Dendritic cell treated with granulocyte-macrophage colony-stimulating factor and Interleukin-4, amounts not matched to agents 40 ng/mL and 50 ng/mL, for 4 days (primary cell): ENCODE results near the gene WFIKKN1.
A peak's percentile ranks its signal among the peaks of the same experiment; 100 is the strongest.

Experiments used
- H3K27ac Mint-ChIP-seq: one replicate; pipeline ENCODE4 v1.8.0; 2022; ENCODE audit warnings: mild to moderate bottlenecking, mixed read lengths
- H3K27me3 Mint-ChIP-seq: one replicate; pipeline ENCODE4 v1.8.0; 2022; ENCODE audit warnings: mild to moderate bottlenecking, mixed read lengths
- H3K36me3 Mint-ChIP-seq: one replicate; pipeline ENCODE4 v1.8.0; 2022; ENCODE audit warnings: low read depth, mixed read lengths
- H3K4me1 Mint-ChIP-seq: one replicate; pipeline ENCODE4 v1.8.0; 2022; ENCODE audit warnings: low read depth, mixed read lengths
- H3K4me3 Mint-ChIP-seq: one replicate; pipeline ENCODE4 v1.8.0; 2022; ENCODE audit warnings: mild to moderate bottlenecking, moderate library complexity, mixed read lengths
- H3K9me3 Mint-ChIP-seq: one replicate; pipeline ENCODE4 v1.8.0; 2022; ENCODE audit warnings: mixed read lengths
- intact Hi-C: fragments of 100-400 bp; cut with micrococcal nuclease; formaldehyde crosslinking; loops from one replicate; pipeline ENCODE4 v1.15.0; 2022

The WFIKKN1 gene

DNA sequence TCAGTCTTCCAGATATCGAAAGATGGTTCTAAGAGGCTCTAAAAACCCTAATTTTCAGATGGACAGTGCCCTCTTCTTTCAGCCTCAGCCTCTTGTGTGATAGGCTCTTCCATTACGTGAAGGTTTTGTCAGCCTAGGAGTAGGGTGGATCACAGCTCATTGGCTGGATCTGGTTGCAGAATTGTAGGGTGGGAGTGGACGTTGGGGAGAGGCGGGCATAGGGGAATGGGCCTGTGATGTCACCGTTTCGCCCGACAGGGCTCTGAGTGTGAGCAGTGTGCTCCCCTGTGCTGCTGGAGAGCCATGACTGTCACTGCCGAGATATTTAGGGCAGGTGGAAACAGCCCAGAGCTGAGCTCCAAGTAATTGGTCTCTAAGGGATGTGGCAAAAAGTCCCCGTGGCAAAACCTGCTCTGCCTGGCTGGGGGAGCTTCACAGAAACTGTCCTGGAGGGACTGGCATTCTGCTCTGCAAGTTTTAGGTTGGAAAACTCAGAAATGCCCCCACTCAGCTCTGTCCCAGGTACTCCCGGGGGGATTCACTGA lies 6.2 kb upstream of the WFIKKN1 start:
- no peak overlapping the region for H3K27ac Mint-ChIP-seq
- intact Hi-C loops, result no loop called here
- H3K27me3 Mint-ChIP-seq, result no peaks in the 10 kb centered on the region
- H3K4me3 Mint-ChIP-seq, result no peak overlapping the region
- H3K9me3 Mint-ChIP-seq, result no peaks in the 10 kb centered on the region
- H3K36me3 Mint-ChIP-seq, result peaks cover 66% of the 10 kb centered on the region
- peaks cover 5% of the 10 kb centered on the region for H3K4me1 Mint-ChIP-seq

DNA sequence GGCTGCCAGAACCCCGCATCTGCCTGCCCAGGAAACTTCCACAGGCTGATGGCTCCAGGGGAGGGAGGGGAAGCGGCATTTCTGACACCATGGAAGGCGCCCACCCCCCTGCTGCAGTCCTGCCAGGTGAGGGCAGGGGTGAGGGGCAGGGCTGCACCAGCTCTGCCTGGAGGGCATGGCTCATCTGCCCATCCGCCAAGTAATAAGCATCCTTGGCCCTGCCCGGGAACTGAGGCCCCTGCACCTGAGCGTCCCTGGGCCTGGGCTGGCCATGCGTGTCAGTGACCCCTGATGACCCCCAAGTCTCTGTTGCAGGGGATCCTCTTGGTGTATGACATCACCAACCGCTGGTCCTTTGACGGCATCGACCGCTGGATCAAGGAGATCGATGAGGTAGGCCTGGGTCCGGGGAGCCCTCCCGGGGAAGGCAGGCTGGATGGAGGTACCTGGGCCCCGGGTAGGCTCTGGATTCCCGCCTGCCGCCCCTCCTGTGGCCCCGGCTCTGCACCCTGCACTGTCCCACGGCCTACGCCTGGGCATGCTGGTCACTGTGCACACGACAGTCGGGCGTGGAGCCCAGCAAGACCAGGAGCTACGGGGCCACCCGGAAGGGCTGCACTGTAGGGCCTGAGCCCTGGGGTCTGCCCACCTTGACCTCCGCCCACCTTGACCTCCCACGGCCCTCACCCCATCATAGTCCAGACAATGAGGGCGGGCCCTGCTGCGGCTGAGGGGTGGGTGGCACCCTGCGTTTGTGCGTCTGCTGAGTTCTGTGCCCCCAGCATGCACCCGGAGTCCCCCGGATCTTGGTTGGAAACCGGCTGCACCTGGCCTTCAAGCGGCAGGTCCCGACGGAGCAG lies 5.4 kb upstream of the WFIKKN1 start:
- Mint-ChIP-seq H3K9me3 (no peaks in the 10 kb centered on the region), H3K4me3 (no peak overlapping the region), H3K27ac (no peak overlapping the region), H3K4me1 (peaks cover 5% of the 10 kb centered on the region), H3K36me3 (peaks cover 61% of the 10 kb centered on the region), H3K27me3 (no peaks in the 10 kb centered on the region)
- intact Hi-C loops, result no loop called here

DNA sequence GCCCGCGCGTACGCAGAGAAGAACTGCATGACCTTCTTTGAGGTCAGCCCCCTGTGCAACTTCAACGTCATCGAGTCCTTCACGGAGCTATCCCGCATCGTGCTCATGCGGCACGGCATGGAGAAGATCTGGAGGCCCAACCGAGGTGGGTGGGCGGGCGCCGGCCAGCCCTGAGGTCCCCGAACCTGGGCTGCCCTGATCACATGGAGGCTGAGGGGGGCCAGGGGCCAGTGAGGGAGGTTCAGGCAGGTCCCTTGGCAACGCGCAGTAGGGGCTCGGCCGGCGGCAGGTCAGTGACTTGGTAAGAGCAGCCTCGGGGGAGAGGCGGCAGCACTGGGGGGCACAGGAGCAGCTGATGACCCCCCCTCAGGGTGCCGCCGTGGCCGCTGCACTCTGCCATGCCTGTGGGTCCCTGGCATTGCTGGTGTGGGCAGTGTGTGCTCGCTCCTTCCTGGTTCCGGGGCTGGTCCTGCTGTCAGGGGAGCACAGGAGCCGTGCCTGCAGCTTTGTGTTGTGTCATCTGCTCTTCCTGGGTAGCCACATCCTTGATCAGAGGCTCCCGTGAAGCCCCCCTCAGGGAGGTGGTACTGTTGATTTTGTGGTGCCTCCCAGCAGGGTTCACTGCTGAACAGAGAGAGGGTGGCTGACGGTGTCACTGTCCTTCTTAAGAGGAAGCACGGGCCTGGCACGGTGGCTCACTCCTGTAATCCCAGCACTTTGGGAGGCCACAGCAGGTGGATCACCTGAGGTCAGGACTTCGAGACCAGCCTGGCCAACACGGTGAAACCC lies 4.6 kb upstream of the WFIKKN1 start:
- intact Hi-C loops, result no loop called here
- Mint-ChIP-seq H3K4me1 (peaks cover 6% of the 10 kb centered on the region), H3K27me3 (peaks cover under 1% of the 10 kb centered on the region), H3K36me3 (peaks cover 54% of the 10 kb centered on the region), H3K4me3 (no peak overlapping the region), H3K9me3 (no peaks in the 10 kb centered on the region), H3K27ac (no peak overlapping the region)

DNA sequence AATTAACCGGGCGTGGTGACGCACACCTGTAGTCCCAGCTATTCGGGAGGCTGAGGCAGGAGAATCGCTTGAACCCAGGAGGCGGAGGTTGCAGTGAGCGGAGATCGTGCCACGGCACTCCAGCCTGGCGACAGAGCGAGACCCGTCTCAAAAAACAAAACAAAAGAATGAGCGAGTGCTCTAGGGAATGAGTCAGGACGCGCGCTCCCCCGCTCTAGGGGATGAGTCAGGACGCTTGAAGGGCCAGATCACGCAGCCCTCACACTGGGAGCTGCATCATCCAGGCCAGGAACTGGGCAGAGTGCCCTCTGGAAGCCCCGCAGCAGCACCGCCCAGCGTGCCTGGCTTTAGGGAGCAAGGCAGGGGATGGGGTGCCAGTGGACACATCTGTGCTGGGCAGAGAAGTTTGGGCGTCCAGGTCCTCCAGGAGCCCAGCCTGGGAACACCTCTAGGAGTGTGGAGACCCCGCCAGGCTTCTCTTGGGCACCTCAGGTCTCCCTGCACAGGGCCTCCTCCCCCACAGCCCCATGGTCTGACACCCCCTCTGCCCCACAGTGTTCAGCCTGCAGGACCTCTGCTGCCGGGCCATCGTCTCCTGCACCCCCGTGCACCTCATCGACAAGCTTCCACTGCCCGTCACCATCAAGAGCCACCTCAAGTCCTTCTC lies 3.9 kb upstream of the WFIKKN1 start:
- intact Hi-C loops, result no loop called here
- Mint-ChIP-seq H3K27me3 (peaks cover 8% of the 10 kb centered on the region), H3K4me1 (peaks cover 4% of the 10 kb centered on the region), H3K27ac (no peak overlapping the region), H3K9me3 (no peaks in the 10 kb centered on the region), H3K4me3 (no peak overlapping the region), H3K36me3 (peaks cover 48% of the 10 kb centered on the region)

DNA sequence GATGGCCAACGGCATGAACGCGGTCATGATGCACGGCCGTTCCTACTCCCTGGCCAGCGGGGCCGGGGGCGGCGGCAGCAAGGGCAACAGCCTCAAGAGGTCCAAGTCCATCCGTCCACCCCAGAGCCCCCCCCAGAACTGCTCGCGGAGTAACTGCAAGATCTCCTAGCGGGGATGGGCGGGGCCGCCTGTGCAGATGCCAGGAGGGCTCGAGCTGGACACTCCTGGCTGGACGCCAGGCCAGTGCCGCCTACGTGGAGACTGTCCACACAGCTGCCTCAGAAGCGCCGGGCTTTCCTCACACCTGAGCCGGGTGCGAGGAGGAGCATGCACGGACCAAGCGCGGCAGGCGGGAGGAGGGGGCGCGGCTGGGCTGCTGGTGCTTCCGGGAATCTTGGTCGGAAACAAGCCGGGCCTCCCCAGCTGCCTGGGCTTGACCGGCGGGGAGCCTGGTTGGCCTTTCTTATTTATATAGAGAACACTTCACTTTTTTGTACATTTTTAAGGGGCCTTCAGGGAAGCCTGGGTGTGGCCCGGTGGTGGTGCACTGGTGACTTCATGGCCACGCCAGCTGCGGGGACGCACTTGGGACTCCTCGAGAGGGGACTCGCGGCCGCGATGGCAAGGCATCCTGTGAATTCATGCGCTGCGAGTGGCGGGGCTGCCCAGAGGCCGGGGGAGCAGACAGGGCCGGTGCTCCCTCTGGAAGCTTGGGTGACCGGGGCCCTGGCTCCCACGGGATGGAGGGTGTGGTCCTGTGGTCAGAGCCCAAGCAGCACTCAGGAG lies 3.1 kb upstream of the WFIKKN1 start:
- H3K27ac Mint-ChIP-seq, result no peak overlapping the region
- H3K9me3 Mint-ChIP-seq, result no peaks in the 10 kb centered on the region
- intact Hi-C loops, result no loop called here
- peaks cover 8% of the 10 kb centered on the region for H3K27me3 Mint-ChIP-seq
- H3K36me3 Mint-ChIP-seq, result peaks cover 49% of the 10 kb centered on the region
- peaks cover 4% of the 10 kb centered on the region for H3K4me1 Mint-ChIP-seq
- no peak overlapping the region for H3K4me3 Mint-ChIP-seq

DNA sequence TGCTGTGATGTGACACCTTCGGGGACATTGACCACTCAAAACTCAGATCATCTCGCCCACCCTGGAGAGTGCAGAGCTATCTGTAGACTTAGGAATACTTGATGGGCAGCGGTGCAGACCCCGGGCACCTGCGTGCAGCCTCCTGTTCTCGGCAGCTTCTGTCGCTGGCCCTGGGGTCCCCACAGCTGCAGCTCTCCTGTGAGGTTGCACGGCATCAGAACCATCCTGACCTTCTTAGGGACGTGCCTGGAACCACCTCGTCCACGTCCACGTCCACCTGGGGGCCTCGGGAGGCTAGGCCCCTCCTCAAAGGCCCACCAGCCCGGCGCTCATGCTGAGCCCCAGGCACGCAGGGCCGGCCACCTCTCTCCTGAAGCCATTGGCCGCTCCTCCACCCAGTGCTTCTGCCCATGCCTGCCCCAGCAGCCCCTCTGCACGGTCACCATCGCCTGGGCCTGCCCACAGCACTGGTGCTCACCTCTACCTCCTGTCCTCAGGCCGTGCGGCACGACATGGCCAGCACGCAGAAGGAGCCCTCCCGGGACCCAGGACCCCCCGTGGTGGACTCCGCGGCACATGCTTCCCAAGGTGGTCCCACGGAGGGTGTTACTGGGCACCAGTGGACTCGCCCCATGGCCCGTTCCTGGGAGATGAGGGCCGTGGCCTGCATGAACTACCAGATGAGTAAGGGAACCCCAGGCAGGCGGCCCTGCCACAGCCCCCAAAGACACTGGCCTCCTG lies 2.3 kb upstream of the WFIKKN1 start:
- Mint-ChIP-seq H3K27ac (no peak overlapping the region), H3K9me3 (no peaks in the 10 kb centered on the region), H3K4me3 (no peak overlapping the region), H3K27me3 (peaks cover 8% of the 10 kb centered on the region), H3K4me1 (peaks cover 4% of the 10 kb centered on the region), H3K36me3 (peaks cover 57% of the 10 kb centered on the region)
- intact Hi-C loops, result no loop called here

DNA sequence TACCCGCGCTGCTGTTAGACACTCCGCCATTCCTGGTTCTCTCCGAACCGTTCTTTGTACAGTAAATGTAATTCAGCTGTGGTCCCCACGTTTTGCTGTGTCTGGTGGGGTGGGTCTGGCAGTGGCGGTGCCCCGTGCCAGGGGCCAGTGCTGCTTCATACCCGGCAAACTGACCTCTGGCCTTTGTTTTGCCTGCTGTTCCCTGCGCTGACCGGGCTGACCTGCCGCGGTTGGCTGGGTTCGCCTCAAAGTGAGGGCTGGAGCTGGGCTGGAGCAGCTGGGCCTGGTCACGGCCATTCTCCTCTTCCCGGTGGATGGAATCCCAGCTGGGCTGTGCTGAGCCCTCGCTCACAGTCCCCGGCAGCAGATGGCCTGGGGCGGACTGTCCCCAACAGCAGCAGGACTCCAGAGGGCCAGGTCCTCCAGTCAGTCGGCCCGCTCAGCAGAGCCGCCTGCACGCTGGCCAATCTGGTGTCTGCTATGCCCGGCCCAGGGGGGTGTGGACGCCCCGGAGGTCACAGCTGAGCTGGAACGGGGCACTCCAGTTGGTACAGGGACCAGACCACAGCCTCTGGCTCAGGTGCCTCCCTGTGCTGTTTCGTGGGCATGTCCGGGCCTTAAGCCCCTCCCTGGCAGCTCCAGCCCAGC lies 1.5 kb upstream of the WFIKKN1 start:
- no peak overlapping the region for H3K4me3 Mint-ChIP-seq
- intact Hi-C loops, result no loop called here
- H3K9me3 Mint-ChIP-seq, result no peaks in the 10 kb centered on the region
- peaks cover 6% of the 10 kb centered on the region for H3K4me1 Mint-ChIP-seq
- peaks cover 8% of the 10 kb centered on the region for H3K27me3 Mint-ChIP-seq
- peaks cover 66% of the 10 kb centered on the region for H3K36me3 Mint-ChIP-seq
- no peak overlapping the region for H3K27ac Mint-ChIP-seq

DNA sequence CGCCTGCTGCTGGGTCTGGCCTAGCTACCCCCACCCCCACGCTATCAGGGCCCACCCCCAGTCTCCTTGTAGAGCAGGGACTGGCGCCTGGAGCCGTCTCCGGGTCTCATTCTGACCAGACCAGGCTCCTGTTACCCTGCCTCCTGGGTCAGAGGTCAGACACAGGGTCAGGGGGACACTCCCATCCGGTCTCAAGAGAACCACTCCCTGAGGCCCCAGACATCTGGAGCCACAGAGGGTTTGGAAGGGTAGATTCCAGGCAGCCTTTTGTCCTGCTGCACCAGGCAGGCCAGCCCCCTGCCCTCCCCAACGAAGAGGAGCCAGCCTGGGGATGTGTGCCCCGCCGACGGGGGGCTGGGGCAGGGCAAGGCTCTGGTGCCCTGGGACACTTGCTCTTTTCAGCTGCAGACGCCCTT lies 944 bp upstream of the WFIKKN1 start:
- Mint-ChIP-seq H3K27me3 (peaks cover 8% of the 10 kb centered on the region), H3K27ac (peak overlapping the region; percentile 12), H3K4me1 (peaks cover 11% of the 10 kb centered on the region), H3K36me3 (peaks cover 71% of the 10 kb centered on the region), H3K9me3 (no peaks in the 10 kb centered on the region), H3K4me3 (no peak overlapping the region)
- intact Hi-C loops, result no loop called here

DNA sequence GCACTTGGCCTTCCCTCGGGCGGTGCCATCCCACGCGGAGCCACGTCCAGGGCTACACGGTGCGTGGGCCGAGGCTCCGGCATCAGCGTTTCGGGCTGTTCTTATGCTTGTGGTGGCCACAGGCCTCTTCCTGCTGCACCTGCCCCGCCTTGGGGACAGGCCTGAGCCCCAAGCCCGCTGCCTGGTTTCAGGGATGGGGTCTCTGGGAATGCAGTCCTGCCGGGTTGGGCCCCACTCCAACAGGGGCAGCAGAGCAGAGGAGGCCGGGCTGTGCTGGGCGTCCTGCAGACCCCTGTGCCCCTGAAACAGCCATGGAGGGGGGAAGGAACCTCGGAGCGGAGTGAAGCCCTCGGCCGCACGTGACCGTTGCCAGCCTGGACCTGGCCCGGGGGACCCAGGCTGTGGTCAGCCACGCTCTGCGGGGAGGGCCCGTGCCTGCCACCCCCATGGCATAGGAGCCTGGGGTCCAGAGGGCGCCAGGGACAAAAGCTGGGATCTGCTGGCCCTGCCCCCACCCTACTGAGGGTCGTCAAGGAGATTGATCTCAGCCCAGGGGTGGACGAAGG lies 453 bp upstream of the WFIKKN1 start:
- Mint-ChIP-seq H3K4me3 (no peak overlapping the region), H3K4me1 (peaks cover 14% of the 10 kb centered on the region), H3K36me3 (peaks cover 69% of the 10 kb centered on the region), H3K27me3 (peaks cover 8% of the 10 kb centered on the region), H3K27ac (peak overlapping the region; percentile 12), H3K9me3 (no peaks in the 10 kb centered on the region)
- intact Hi-C loops, result no loop called here

DNA sequence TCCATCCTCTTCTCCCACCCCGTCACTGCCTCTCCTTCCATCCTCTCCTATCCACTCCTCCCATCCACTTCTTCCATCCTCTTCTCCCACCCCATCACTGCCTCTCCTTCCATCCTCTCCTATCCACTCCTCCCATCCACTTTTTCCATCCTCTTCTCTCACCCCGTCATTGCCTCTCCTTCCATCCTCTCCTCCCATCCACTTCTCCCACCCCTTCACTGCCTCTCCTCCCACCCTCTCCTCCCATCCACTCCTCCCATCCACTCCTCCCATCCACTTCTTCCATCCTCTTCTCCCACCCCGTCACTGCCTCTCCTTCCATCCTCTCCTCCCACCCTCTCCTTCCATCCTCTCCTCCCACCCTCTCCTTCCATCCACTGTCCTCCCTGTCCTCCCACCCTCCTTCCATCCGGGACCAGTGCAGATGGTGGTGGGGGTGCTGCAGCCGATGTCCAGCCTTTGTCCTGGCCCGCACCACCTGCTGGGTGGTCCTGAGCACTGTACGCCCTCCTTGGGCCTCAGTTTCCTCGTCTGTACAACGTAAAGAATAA lies 1.1 kb downstream of the WFIKKN1 start:
- Mint-ChIP-seq H3K4me1 (peaks cover 14% of the 10 kb centered on the region), H3K27ac (no peak overlapping the region), H3K9me3 (no peaks in the 10 kb centered on the region), H3K36me3 (peaks cover 61% of the 10 kb centered on the region), H3K4me3 (no peak overlapping the region), H3K27me3 (peaks cover 8% of the 10 kb centered on the region)
- intact Hi-C loops, result no loop called here

DNA sequence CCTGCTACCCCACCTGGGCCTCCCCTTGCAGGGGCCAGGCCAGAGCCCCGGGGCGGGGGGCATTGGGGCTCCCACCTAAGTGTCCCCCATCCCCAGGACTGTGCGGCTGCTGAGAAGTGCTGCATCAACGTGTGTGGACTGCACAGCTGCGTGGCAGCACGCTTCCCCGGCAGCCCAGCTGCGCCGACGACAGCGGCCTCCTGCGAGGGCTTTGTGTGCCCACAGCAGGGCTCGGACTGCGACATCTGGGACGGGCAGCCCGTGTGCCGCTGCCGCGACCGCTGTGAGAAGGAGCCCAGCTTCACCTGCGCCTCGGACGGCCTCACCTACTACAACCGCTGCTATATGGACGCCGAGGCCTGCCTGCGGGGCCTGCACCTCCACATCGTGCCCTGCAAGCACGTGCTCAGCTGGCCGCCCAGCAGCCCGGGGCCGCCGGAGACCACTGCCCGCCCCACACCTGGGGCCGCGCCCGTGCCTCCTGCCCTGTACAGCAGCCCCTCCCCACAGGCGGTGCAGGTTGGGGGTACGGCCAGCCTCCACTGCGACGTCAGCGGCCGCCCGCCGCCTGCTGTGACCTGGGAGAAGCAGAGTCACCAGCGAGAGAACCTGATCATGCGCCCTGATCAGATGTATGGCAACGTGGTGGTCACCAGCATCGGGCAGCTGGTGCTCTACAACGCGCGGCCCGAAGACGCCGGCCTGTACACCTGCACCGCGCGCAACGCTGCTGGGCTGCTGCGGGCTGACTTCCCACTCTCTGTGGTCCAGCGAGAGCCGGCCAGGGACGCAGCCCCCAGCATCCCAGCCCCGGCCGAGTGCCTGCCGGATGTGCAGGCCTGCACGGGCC lies 1.9 kb downstream of the WFIKKN1 start:
- no peaks in the 10 kb centered on the region for H3K9me3 Mint-ChIP-seq
- no peak overlapping the region for H3K4me3 Mint-ChIP-seq
- H3K4me1 Mint-ChIP-seq, result peaks cover 19% of the 10 kb centered on the region
- intact Hi-C loops, result no loop called here
- H3K36me3 Mint-ChIP-seq, result peaks cover 54% of the 10 kb centered on the region
- peaks cover 9% of the 10 kb centered on the region for H3K27me3 Mint-ChIP-seq
- H3K27ac Mint-ChIP-seq, result no peak overlapping the region
